Endodermal cell (in vitro differentiated cells): ENCODE measurements around the gene ST3GAL3. TPM values are rescaled to one million over a fixed set of nuclear protein-coding genes. Genes with fewer than 3 reads are reported as not detected.

Source experiments
- DNase-seq: peaks from one replicate; pipeline ENCODE4 v3.0.0-alpha.2; 2017
- H3K27ac ChIP-seq: 2 replicates; pipeline ENCODE4 v1.5.1; 2013; ENCODE audit warnings: mild to moderate bottlenecking, low read depth, low read length, moderate library complexity
- H3K27me3 ChIP-seq: 2 replicates; pipeline ENCODE4 v1.6.1; 2013; ENCODE audit warnings: mild to moderate bottlenecking, low read length, moderate library complexity; ENCODE audit not compliant: insufficient read depth, control insufficient read depth, poor library complexity, severe bottlenecking
- H3K36me3 ChIP-seq: 2 replicates; pipeline ENCODE4 v1.7.0; 2013; ENCODE audit warnings: mild to moderate bottlenecking, low read length, moderate library complexity; ENCODE audit not compliant: control insufficient read depth, insufficient read depth
- H3K4me1 ChIP-seq: one replicate; pipeline ENCODE4 v1.7.0; 2013; ENCODE audit warnings: low read length; ENCODE audit not compliant: control insufficient read depth, insufficient read depth
- H3K4me3 ChIP-seq: 2 replicates; pipeline ENCODE4 v1.5.1; 2013; ENCODE audit warnings: mild to moderate bottlenecking, low read length, moderate library complexity
- H3K9ac ChIP-seq: 2 replicates; pipeline ENCODE4 v1.6.1; 2013; ENCODE audit warnings: mild to moderate bottlenecking, low read length, moderate library complexity; ENCODE audit not compliant: poor library complexity, severe bottlenecking; ENCODE audit errors: extremely low read depth
- H3K9me3 ChIP-seq: 2 replicates; pipeline ENCODE4 v1.6.1; 2013; ENCODE audit warnings: mild to moderate bottlenecking, low read length, moderate library complexity; ENCODE audit not compliant: control insufficient read depth
- H3K27ac Mint-ChIP-seq: 2 replicates; pipeline ENCODE4 v1.8.0; 2020; ENCODE audit warnings: mixed read lengths
- H3K27me3 Mint-ChIP-seq: 2 replicates; pipeline ENCODE4 v1.8.0; 2021; ENCODE audit warnings: mild to moderate bottlenecking, mixed read lengths; ENCODE audit not compliant: insufficient read depth
- H3K36me3 Mint-ChIP-seq: 2 replicates; pipeline ENCODE4 v1.8.0; 2020; ENCODE audit warnings: low read depth, mixed read lengths
- H3K4me1 Mint-ChIP-seq: 2 replicates; pipeline ENCODE4 v1.8.0; 2020; ENCODE audit warnings: mixed read lengths
- H3K4me3 Mint-ChIP-seq: 2 replicates; pipeline ENCODE4 v1.8.0; 2020; ENCODE audit warnings: mild to moderate bottlenecking, moderate library complexity, mixed read lengths
- H3K9me3 Mint-ChIP-seq: 2 replicates; pipeline ENCODE4 v1.8.0; 2020; ENCODE audit warnings: mild to moderate bottlenecking, mixed read lengths
- CTCF ChIP-seq: fragments of 200-600 bp; sonication (generic); conservative IDR thresholded peaks from 2 replicates; pipeline ENCODE4 v1.5.0; 2021; ENCODE audit warnings: antibody characterized with exemption, mild to moderate bottlenecking
- WGBS, 2 experiments: methylation state at CpG; one replicate each; pipeline versions ENCODE4 v1.1.5 to v1.1.7; 2013; ENCODE audit warnings: missing lambda C conversion rate in 2 of 2, mixed read lengths in 1 of 2; ENCODE audit not compliant: insufficient coverage in 1 of 2, insufficient read length in 1 of 2; 5-methylcytosine and 5-hydroxymethylcytosine counted together
- total RNA-seq, 2 donors: library from RNA; stranded (reverse); fragmentation: NEBNext Ultra II Directional in 1 of 2; extraction: Animal tissue kit (Norgen Biotek cat#: 25700) in 1 of 2; gene quantifications; 2 replicates in 1 of 2; 3 replicates in 1 of 2; pipeline ENCODE4 v1.2.1, GENCODE V29; 2021

Gene ST3GAL3
- total RNA-seq, 2 donors from 2014 or later: 15.5 to 15.9 TPM

DNA sequence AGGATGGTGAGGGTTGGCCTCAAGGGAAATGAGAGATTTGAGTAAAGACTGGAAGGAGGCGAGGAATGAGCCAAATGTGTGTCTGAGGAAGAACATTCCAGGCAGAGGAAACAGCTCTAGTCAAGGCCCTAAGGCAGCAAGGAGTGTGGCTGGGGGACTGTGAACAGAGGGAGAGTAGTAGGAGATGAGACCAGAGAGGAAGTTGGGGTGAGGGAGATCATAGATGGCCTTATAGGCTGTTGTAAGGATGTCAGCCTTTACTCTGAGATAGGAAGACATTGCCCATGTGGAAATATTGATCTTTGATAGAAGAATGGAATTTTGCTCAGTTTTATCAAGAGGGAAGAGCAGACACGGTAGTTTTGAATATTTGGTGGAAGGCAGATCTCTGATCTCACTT lies 171.1 kb downstream of the ST3GAL3 start:
- Mint-ChIP-seq H3K36me3 (no peaks in the 10 kb centered on the region), H3K4me3 (no peak overlapping the region), H3K4me1 (peaks cover 10% of the 10 kb centered on the region), H3K27ac (no peak overlapping the region), H3K9me3 (no peaks in the 10 kb centered on the region), H3K27me3 (no peaks in the 10 kb centered on the region)
- H3K27me3 ChIP-seq: no peaks in the 10 kb centered on the region
- no peak overlapping the region for H3K9ac ChIP-seq
- H3K9me3 ChIP-seq: no peaks in the 10 kb centered on the region
- no peaks in the 10 kb centered on the region for H3K36me3 ChIP-seq
- H3K4me1 ChIP-seq: peaks cover 4% of the 10 kb centered on the region
- no peak for DNase-seq
- no peak for TF ChIP-seq CTCF
- H3K4me3 ChIP-seq: no peak overlapping the region
- no peak overlapping the region for H3K27ac ChIP-seq
- WGBS, 2 experiments: 90 to 100% methylated on average over 1 to 2 of the region's 2 CpGs

- 94 to 95% methylated on average over 4 of the region's 4 CpGs for WGBS, 2 experiments
- Mint-ChIP-seq H3K4me3 (no peak overlapping the region), H3K36me3 (no peaks in the 10 kb centered on the region), H3K4me1 (peaks cover 13% of the 10 kb centered on the region), H3K27ac (no peak overlapping the region), H3K9me3 (no peaks in the 10 kb centered on the region), H3K27me3 (no peaks in the 10 kb centered on the region)
- Histone ChIP-seq H3K27me3 (no peaks in the 10 kb centered on the region), H3K9ac (no peak overlapping the region), H3K4me3 (no peak overlapping the region), H3K4me1 (peaks cover 4% of the 10 kb centered on the region), H3K9me3 (no peaks in the 10 kb centered on the region), H3K27ac (no peak overlapping the region), H3K36me3 (no peaks in the 10 kb centered on the region)
- no peak for DNase-seq
- no peak for TF ChIP-seq CTCF
Measured at GRCh38 chr1:43878854-43879253, 171.5 kb downstream of the ST3GAL3 start.

DNA sequence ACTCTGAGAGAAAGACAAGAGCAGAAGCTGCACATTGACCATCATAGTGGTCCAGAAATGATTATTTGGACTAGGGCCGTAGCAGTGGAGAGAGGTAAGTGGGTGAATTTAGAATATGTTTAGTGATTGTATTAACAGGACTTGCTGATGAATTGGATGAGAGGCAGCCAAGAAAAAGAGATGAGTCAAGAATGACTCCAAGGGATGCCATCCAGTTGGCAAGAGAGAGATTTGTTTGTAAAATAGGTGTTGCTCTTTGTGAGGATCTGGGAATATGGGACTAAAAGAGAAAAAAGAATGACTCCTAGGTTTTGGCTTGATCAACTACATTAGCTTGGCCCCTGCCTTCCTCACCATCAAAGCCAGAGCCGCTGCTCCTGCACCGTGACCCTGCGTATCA lies 172.1 kb downstream of the ST3GAL3 start:
- Mint-ChIP-seq H3K27ac (no peak overlapping the region), H3K27me3 (no peaks in the 10 kb centered on the region), H3K36me3 (no peaks in the 10 kb centered on the region), H3K9me3 (no peaks in the 10 kb centered on the region), H3K4me3 (no peak overlapping the region), H3K4me1 (peaks cover 13% of the 10 kb centered on the region)
- no peak overlapping the region for H3K4me3 ChIP-seq
- DNase-seq: no peak
- H3K27me3 ChIP-seq: no peaks in the 10 kb centered on the region
- H3K27ac ChIP-seq: no peak overlapping the region
- H3K9me3 ChIP-seq: no peaks in the 10 kb centered on the region
- H3K9ac ChIP-seq: no peak overlapping the region
- WGBS, 2 experiments: 95 to 100% methylated on average over 3 to 4 of the region's 4 CpGs
- H3K36me3 ChIP-seq: no peaks in the 10 kb centered on the region
- no peak for TF ChIP-seq CTCF
- peaks cover 2% of the 10 kb centered on the region for H3K4me1 ChIP-seq
